ENCODE results near the gene LTC4S. TPM values are rescaled to one million over a fixed set of nuclear protein-coding genes. Genes with fewer than 3 reads are reported as not detected.

Gene LTC4S
- total RNA-seq, 1 donor from 2014 or later: 22.6 TPM

DNA sequence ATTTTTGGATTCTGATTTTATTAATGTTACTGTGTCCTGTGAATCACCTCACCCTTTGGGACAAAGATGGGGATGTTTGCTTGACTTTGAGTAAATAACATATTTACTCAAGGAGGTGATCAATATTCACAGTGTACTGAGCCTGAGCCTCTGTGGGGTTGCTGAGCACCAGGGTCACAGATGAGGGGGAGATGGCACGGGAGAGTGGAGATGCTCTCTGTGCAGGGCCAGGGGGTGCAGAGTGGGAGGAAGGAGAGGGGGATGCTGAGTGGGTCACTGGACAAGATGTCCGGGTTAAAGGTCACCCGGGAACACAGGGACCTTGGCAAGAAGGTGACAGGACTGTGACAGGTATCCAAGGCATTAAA lies 30.9 kb downstream of the LTC4S start:
- intact Hi-C loops (cut with DNase I): no loop called here
- peaks cover 80% of the 10 kb centered on the region for H3K36me3 ChIP-seq
- H3K4me3 ChIP-seq: no peak overlapping the region
- no peaks in the 10 kb centered on the region for H3K9me3 ChIP-seq
- H3K4me1 ChIP-seq: peaks cover 51% of the 10 kb centered on the region
- H3K27me3 ChIP-seq: no peaks in the 10 kb centered on the region
- TF ChIP-seq, protein P1, sequence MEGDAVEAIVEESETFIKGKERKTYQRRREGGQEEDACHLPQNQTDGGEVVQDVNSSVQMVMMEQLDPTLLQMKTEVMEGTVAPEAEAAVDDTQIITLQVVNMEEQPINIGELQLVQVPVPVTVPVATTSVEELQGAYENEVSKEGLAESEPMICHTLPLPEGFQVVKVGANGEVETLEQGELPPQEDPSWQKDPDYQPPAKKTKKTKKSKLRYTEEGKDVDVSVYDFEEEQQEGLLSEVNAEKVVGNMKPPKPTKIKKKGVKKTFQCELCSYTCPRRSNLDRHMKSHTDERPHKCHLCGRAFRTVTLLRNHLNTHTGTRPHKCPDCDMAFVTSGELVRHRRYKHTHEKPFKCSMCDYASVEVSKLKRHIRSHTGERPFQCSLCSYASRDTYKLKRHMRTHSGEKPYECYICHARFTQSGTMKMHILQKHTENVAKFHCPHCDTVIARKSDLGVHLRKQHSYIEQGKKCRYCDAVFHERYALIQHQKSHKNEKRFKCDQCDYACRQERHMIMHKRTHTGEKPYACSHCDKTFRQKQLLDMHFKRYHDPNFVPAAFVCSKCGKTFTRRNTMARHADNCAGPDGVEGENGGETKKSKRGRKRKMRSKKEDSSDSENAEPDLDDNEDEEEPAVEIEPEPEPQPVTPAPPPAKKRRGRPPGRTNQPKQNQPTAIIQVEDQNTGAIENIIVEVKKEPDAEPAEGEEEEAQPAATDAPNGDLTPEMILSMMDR (IDR thresholded peaks at IDR 0.05): no peak
- ATAC-seq: no peak
- no peak for DNase-seq
- no peak overlapping the region for H3K27ac ChIP-seq

DNA sequence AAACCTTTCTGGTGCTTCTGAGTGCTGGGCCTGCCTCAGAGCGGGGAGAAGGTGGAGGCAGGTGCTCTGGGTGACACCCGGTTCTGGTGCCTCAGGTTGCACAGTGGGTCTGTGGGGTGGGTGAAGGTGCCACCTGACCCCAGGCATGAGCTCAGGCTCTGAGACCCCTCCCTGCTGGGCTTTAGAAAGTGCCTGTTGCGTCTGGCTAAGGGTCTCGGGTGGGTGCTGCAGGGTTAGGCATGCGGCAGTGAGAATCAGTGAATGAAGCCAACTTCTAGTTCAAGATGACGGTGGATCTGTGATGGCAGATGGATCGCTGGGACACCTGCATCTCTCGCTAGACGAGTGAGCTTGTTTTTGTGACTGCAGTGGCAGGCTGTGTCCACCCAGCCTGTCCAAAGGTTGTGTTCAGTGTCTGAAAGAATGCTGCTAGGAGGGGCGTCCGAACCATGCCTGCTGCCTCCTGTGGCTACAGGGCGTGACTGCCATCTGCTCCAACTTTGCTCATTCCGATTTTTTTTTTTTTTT lies 31.9 kb downstream of the LTC4S start:
- intact Hi-C loops (cut with DNase I): no loop called here
- H3K4me3 ChIP-seq: no peak overlapping the region
- TF ChIP-seq, protein P1 (IDR thresholded peaks at IDR 0.05): no peak
- H3K27ac ChIP-seq: no peak overlapping the region
- no peak for DNase-seq
- peaks cover 44% of the 10 kb centered on the region for H3K4me1 ChIP-seq
- no peaks in the 10 kb centered on the region for H3K9me3 ChIP-seq
- no peaks in the 10 kb centered on the region for H3K27me3 ChIP-seq
- ATAC-seq: no peak
- peaks cover 90% of the 10 kb centered on the region for H3K36me3 ChIP-seq

DNA sequence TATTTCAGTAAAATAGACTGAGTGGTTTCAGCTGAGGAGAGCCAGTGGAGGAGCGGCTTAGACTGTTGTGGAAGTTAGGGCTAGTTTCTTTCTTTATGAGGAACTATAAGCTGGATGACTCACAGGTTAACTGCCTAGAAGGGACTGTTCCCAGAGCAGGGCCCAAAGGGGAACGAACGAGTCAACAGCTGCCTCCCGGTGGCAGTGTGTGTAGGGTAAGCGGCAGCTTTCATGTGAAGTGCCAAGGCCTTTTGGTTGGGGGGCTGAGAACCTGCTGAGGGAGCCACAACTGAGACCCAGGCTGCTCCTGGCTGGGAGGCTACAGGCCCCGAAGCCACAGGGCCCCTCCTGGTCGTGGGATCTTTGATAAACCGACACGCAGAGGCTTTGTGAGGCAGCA lies 33.9 kb downstream of the LTC4S start:
- TF ChIP-seq, protein P1 (IDR thresholded peaks at IDR 0.05): no peak
- Histone ChIP-seq H3K9me3 (no peaks in the 10 kb centered on the region), H3K4me1 (peaks cover 38% of the 10 kb centered on the region), H3K27ac (peak overlapping the region; percentile 8), H3K36me3 (peaks cover 100% of the 10 kb centered on the region), H3K27me3 (no peaks in the 10 kb centered on the region), H3K4me3 (no peak overlapping the region)
- intact Hi-C loops (cut with DNase I): no loop called here
- DNase-seq: peak; percentile 70
- peak; percentile 80 for ATAC-seq

DNA sequence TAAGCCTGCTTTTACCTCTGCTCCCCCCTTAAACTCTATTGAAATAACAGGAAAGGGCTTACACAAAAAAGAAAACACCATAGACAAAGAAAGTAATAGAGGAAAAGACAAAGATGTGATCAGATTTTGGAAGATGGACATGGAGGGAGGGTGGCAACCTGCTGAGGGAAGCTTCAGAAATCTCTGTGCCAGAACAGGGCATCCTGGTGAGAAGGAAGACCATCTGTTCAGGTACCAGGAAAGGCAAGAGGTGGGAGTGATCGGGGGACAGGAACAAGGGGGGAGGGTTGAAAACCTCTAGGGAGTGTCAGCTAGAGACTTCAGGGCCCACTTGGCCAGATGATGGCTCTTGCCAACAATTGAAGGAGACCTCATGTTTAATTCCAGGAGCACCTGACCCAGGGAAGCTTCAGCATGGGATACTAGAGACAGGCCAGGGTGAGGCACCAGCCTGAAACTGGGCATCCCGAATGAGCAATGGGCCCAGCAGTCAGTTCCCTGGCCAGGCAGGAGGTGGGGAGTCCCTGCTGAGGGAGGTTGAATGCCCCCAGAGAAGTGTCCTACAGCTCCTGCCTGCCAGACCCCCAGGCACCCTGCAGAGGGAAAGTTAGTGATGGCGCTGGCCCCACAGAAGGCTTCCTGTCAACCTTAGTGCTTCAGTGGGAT lies 35.1 kb downstream of the LTC4S start:
- no peaks in the 10 kb centered on the region for H3K9me3 ChIP-seq
- TF ChIP-seq, protein P1 (IDR thresholded peaks at IDR 0.05): no peak
- H3K36me3 ChIP-seq: peaks cover 100% of the 10 kb centered on the region
- H3K27ac ChIP-seq: no peak overlapping the region
- ATAC-seq (no peak), DNase-seq (no peak)
- intact Hi-C loops (cut with DNase I): no loop called here
- H3K27me3 ChIP-seq: no peaks in the 10 kb centered on the region
- peaks cover 26% of the 10 kb centered on the region for H3K4me1 ChIP-seq
- no peak overlapping the region for H3K4me3 ChIP-seq

DNA sequence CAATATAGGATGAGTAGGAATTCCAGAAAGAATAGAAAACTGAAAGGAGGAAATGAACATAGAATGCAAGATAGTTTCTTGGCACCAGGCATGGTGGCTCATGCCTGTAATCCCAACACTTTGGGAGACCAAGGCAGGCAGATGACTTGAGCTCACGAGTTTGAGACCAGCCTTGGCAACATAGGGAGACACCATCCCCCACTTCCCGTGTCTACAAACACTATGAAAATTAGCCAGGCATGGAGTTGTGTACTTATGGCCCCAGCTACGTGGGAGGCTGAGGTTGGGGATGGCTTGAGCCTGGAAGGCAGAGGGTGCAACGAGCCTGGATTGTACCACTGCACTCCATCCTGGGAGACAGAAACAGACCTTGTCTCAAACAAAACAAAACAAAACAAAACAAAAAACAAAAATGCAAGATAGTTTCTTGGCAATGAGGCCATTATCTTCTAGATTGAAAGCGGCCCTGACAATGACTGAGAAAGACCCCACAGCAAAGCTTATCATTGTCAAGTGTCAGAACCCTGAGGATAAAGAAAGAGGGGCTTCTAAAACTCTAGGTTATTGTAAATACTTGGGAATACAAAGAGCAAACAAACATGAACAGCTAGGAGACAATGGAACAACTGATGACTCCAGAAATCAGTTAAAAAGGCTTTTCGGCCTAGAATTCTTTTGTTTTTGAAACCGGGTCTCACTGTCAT lies 36.1 kb downstream of the LTC4S start:
- Histone ChIP-seq H3K4me3 (no peak overlapping the region), H3K4me1 (peaks cover 19% of the 10 kb centered on the region), H3K36me3 (peaks cover 94% of the 10 kb centered on the region), H3K27me3 (no peaks in the 10 kb centered on the region), H3K27ac (no peak overlapping the region), H3K9me3 (no peaks in the 10 kb centered on the region)
- intact Hi-C loops (cut with DNase I): no loop called here
- DNase-seq (no peak), ATAC-seq (no peak)
- TF ChIP-seq, protein P1 (IDR thresholded peaks at IDR 0.05): no peak

Data from upper lobe of right lung (tissue), 1 donor.